A549 treated with CORT108297 at 1 μM for 4 hours (cell line): ENCODE measurements around the gene TM6SF1. TPM values are rescaled to one million over a fixed set of nuclear protein-coding genes. Genes with fewer than 3 reads are reported as not detected.

ENCODE experiments used
- total RNA-seq: library from RNA; stranded (reverse); fragments of 200-300 nt; extraction: Qiagen RNA extraction; gene quantifications from 5 replicates; pipeline ENCODE4 v1.2.3, GENCODE V29; 2022

The TM6SF1 gene
- total RNA-seq: 0.07 to 0.38 TPM (median 0.08 TPM) in 3 of 5 replicates, not detected in the others

DNA sequence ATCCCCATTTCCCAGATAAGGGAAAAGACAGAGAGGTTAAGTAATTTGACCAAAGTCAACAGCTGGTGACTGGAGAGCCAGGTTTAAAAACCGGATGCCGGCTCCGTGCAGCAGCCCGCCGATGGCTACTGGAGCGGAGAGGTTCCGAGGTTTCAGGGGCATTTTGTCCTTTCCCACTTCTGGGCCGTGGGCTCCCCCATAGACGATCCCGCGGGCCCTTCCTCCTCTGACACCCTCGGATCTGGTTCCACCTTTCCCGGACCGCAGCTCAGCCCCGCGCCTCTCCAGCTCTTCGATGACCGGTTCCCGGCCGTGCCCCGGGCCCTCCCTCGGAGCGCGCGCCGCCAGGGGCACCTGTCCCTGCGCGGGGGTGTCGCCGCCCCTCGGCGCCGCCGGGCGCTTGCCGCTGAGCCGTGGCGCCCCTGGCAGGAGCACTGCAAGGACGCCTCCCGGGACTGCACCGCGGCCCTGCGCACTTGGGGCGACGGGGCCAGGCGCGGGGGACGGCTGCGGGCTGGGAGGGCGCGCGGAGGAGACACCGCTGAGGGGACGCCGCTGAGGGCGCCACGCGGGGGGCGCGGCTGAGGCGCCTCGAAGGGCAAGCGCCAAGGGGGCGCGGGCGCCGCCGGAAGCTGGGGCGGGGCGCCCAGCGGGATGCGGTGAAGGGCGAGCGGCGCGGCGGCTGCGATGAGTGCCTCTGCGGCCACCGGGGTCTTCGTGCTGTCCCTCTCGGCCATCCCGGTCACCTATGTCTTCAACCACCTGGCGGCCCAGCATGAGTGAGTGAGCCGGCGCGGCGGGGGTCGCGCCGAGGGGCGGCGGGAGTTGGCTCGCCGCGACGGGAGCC is at the start of gene TM6SF1:
Gene TM6SF1, plus strand, starts transcription at position 652 of the 847 bp plus-strand sequence. Its CDS starts 36 bp downstream, at position 688.

DNA sequence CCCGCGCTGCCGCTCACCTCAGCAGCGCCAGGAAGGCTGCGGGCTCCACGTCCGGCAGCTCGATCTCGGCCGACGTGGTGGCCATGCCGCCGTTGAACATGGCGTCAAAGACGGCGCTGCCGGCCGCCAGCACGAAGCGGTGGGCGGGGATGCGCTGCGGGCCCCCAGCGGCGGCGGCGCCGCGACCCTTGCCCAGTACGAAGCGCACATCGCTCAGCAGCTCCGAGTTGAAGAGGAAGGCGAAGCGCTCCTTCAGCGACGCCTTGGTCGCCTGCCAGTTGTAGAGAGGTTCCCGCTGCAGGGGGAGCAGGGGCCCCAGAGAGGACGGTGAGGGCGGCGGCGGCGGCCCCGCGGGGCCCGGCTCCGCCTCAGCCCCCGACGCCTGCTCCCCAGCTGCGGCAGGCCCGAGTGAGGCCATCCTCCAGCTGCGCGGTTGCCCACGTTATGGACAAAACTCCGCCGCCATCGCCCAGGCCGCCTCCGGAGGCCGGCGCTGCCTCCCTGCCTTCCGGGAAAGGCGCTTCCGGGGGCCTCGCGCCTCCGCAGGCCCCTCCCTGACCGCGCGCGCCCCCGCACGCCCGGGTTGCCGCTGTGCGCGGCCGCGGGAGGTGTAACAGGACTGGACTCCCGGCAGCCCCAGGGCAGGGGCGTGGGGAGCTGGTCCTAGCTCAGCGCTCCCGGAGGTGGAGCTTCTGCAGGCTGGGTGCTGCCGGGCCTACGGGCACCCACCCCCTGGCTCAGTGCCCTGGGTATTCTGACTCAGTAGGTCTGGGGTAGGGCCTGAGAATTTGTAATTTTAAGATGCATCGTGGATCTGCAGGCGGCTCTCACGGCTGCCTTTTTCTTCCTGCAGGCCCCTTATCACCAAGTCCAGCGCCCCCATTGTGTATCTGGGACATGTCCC is 40.5 kb upstream of the TM6SF1 start, which contains the start of gene BTBD1:
Gene BTBD1, minus strand, starts transcription at position 519 of the 904 bp plus-strand sequence. Its CDS starts 101 bp downstream, at position 418.

Other genes with a start within 250 kb of the TM6SF1 start
- gene HOMER2, start 154.9 kb upstream of the TM6SF1 start, total RNA-seq: 10.9 to 12.9 TPM (median 12.5 TPM) in 5 replicates
- 40.4 to 62.1 TPM (median 41.8 TPM) in 5 replicates for gene RAMAC, start 121.4 kb upstream of the TM6SF1 start, total RNA-seq
- 39.8 to 47.8 TPM (median 46.5 TPM) in 5 replicates for gene C15orf40, start 96.0 kb upstream of the TM6SF1 start, total RNA-seq
- 50.1 to 62.9 TPM (median 53.7 TPM) in 5 replicates for gene BTBD1, start 40.4 kb upstream of the TM6SF1 start, total RNA-seq
- 45.4 to 77.6 TPM (median 52.7 TPM) in 5 replicates for gene HDGFL3, start 100.2 kb downstream of the TM6SF1 start, total RNA-seq
- gene BNC1, start 177.0 kb downstream of the TM6SF1 start, total RNA-seq: 0.43 to 0.47 TPM (median 0.47 TPM) in 5 replicates